Measurements from ENCODE around the gene PHC3.
A peak's percentile ranks its signal among the peaks of the same experiment; 100 is the strongest.

Gene PHC3

GRCh38 chr3:170159933-170160332 lies 21.6 kb downstream of the PHC3 start:
- no peak for DNase-seq (ENCODE audit: extremely low read depth, low read depth)
- TF ChIP-seq CTCF (IDR thresholded peaks at IDR 0.05; ENCODE audit: low read depth, low read length), result no peak

GRCh38 chr3:170159459-170159858 lies 22.1 kb downstream of the PHC3 start:
- no peak for DNase-seq (ENCODE audit: extremely low read depth, low read depth)
- TF ChIP-seq CTCF (IDR thresholded peaks at IDR 0.05; ENCODE audit: low read depth, low read length), result no peak

DNA sequence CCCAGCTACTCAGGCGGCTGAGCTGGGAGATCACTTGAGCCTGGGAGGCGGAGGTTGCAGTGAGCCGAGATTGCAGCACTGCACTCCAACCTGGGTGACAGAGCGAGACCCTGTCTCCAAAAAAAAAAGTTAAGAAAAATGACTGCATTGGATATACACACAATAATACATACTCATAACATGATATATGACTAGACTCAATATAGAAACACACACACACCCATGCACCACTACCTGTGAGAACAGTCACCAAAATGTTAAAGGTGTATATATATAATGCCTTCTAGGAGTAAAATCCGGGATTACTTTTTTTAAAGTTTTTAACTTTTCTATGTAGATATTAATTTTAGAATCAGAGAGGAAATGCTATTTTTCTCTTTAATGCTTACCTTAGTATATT lies 25.9 kb downstream of the PHC3 start:
- TF ChIP-seq CTCF (IDR thresholded peaks at IDR 0.05; ENCODE audit: low read depth, low read length), result no peak
- no peak for DNase-seq (ENCODE audit: extremely low read depth, low read depth)

GRCh38 chr3:170154569-170155143 lies 26.9 kb downstream of the PHC3 start:
- DNase-seq (ENCODE audit: extremely low read depth, low read depth), result no peak
- no peak for TF ChIP-seq CTCF (IDR thresholded peaks at IDR 0.05; ENCODE audit: low read depth, low read length)

GRCh38 chr3:170154084-170154483 lies 27.4 kb downstream of the PHC3 start:
- no peak for TF ChIP-seq CTCF (IDR thresholded peaks at IDR 0.05; ENCODE audit: low read depth, low read length)
- peak; percentile 25 for DNase-seq (ENCODE audit: extremely low read depth, low read depth)

DNA sequence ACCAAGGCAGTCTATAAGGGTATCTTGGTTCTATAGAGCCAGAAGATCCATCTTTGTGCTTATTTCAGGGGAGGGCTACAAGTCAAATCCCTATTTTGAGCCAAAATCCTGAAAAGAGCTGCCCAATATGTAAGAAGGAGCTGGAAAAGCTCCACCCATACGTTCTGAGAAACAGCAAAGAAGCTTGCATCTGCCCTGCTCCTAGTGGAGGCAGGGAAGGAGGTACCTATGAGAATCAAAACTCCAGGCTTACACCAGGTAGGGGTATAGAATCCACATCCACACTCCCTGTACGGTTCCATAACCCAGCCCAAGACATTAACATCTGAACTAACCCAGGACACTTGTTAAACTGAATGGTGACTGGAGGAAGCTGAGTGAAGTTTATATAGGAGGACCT lies 30.0 kb downstream of the PHC3 start:
- TF ChIP-seq CTCF (IDR thresholded peaks at IDR 0.05; ENCODE audit: low read depth, low read length), result no peak
- DNase-seq (ENCODE audit: extremely low read depth, low read depth), result no peak

- DNase-seq (ENCODE audit: extremely low read depth, low read depth), result no peak
These were observed 32.5 kb downstream of the PHC3 start for GRCh38 chr3:170149016-170149415.

More at GRCh38 chr3:170149016-170149415, 32.5 kb downstream of the PHC3 start:
- no peak for TF ChIP-seq CTCF (IDR thresholded peaks at IDR 0.05; ENCODE audit: low read depth, low read length)

Measured in AG09319 (cell line).